ENCODE results near the gene SHOC1.
"Not testable (repeated sequence)": the region's sequence is repeated elsewhere in the genome, so short reads cannot be mapped to it uniquely, and the experiment has no call there.

Gene SHOC1

GRCh38 chr9:111805262-111805661, 10.5 kb upstream of the SHOC1 start:
- DNase-seq (ENCODE audit: low spot score) = no peak

- DNase-seq (ENCODE audit: low spot score) = no peak
These were observed 9.9 kb upstream of the SHOC1 start for GRCh38 chr9:111804636-111805035.

- no peak for DNase-seq (ENCODE audit: low spot score)
These were observed 9.2 kb upstream of the SHOC1 start for GRCh38 chr9:111803924-111804323.

- no peak for DNase-seq (ENCODE audit: low spot score)
These were observed 5.3 kb upstream of the SHOC1 start for GRCh38 chr9:111799915-111800526.

- no peak for DNase-seq (ENCODE audit: low spot score)
These were observed 4.8 kb upstream of the SHOC1 start for GRCh38 chr9:111799506-111799905.

GRCh38 chr9:111798786-111799185, 4.0 kb upstream of the SHOC1 start:
- DNase-seq (ENCODE audit: low spot score) = no peak

GRCh38 chr9:111795557-111795839, 761 bp upstream of the SHOC1 start:
- DNase-seq (ENCODE audit: low spot score) = no peak

GRCh38 chr9:111791821-111792220, 2.9 kb downstream of the SHOC1 start:
- DNase-seq (ENCODE audit: low spot score) = not testable (repeated sequence)

- DNase-seq (ENCODE audit: low spot score) = no peak
These were observed 4.9 kb downstream of the SHOC1 start for GRCh38 chr9:111789881-111790280.

GRCh38 chr9:111783857-111784256, 10.9 kb downstream of the SHOC1 start:
- no peak for DNase-seq (ENCODE audit: low spot score)

- DNase-seq (ENCODE audit: low spot score) = no peak
These were observed 11.3 kb downstream of the SHOC1 start for GRCh38 chr9:111783424-111783823.

GRCh38 chr9:111766066-111766465, 28.7 kb downstream of the SHOC1 start:
- no peak for DNase-seq (ENCODE audit: low spot score)

- DNase-seq (ENCODE audit: low spot score) = no peak
These were observed 32.2 kb downstream of the SHOC1 start for GRCh38 chr9:111762556-111762955.

- peak; percentile 47 for DNase-seq (ENCODE audit: low spot score)
These were observed 34.7 kb downstream of the SHOC1 start for GRCh38 chr9:111759762-111760639.

GRCh38 chr9:111754800-111755199, 39.9 kb downstream of the SHOC1 start:
- DNase-seq (ENCODE audit: low spot score) = no peak

GRCh38 chr9:111752455-111752854, 42.3 kb downstream of the SHOC1 start:
- DNase-seq (ENCODE audit: low spot score) = no peak
